Suppressor macrophage treated with lipopolysaccharide for 4 hours (primary cell): ENCODE results near the gene HARS1.
"Not testable (repeated sequence)": the region's sequence is repeated elsewhere in the genome, so short reads cannot be mapped to it uniquely, and the experiment has no call there.

ENCODE experiments used
- DNase-seq: peaks from one replicate; pipeline ENCODE4 v3.0.0-alpha.2; 2020

The HARS1 gene

GRCh38 chr5:140674629-140675028 is 16.5 kb downstream of the HARS1 start:
- DNase-seq = no peak

- no peak for DNase-seq
Measured at GRCh38 chr5:140674211-140674610, 17.0 kb downstream of the HARS1 start.

- no peak for DNase-seq
Measured at GRCh38 chr5:140673187-140673976, 17.8 kb downstream of the HARS1 start, which contains the start of gene DND1. TSS of gene DND1 (minus strand) at chr5:140673576. CDS start at chr5:140673542, 34 bp downstream.

GRCh38 chr5:140672455-140673186 is 18.5 kb downstream of the HARS1 start:
- peak; percentile 25 for DNase-seq

GRCh38 chr5:140671472-140672125 is 19.6 kb downstream of the HARS1 start:
- DNase-seq = no peak

GRCh38 chr5:140671035-140671434 is 20.1 kb downstream of the HARS1 start:
- DNase-seq = not testable (repeated sequence)

- DNase-seq = peak; percentile 97
Measured at GRCh38 chr5:140664359-140665119, 26.6 kb downstream of the HARS1 start, which contains the start of gene WDR55. TSS of gene WDR55 (plus strand) at chr5:140664904. CDS start at chr5:140664913, 9 bp downstream.

GRCh38 chr5:140664030-140664358 is 27.2 kb downstream of the HARS1 start:
- DNase-seq = no peak

GRCh38 chr5:140660371-140660770 is 30.8 kb downstream of the HARS1 start:
- not testable (repeated sequence) for DNase-seq

GRCh38 chr5:140658870-140659269 is 32.3 kb downstream of the HARS1 start:
- DNase-seq = no peak

GRCh38 chr5:140647042-140647419 is 44.1 kb downstream of the HARS1 start:
- DNase-seq = no peak

- DNase-seq = no peak
Measured at GRCh38 chr5:140642718-140643117, 48.5 kb downstream of the HARS1 start.

- DNase-seq = no peak
Measured at GRCh38 chr5:140641716-140642115, 49.5 kb downstream of the HARS1 start.

- DNase-seq = peak; percentile 99
Measured at GRCh38 chr5:140639148-140639981, 51.8 kb downstream of the HARS1 start, which contains the start of gene TMCO6. TSS of gene TMCO6 (plus strand) at chr5:140639451. CDS start at chr5:140639528, 77 bp downstream.

GRCh38 chr5:140638898-140639147 is 52.3 kb downstream of the HARS1 start:
- not testable (repeated sequence) for DNase-seq

- DNase-seq = peak; percentile 35
Measured at GRCh38 chr5:140637371-140638100, 53.6 kb downstream of the HARS1 start.

GRCh38 chr5:140635291-140636257 is 55.6 kb downstream of the HARS1 start:
- no peak for DNase-seq

- no peak for DNase-seq
Measured at GRCh38 chr5:140634103-140634502, 57.1 kb downstream of the HARS1 start.

GRCh38 chr5:140633501-140633900 is 57.7 kb downstream of the HARS1 start:
- peak; percentile 73 for DNase-seq

GRCh38 chr5:140633021-140633471 is 58.1 kb downstream of the HARS1 start, which contains the start of gene CD14:
TSS of gene CD14 (minus strand) at chr5:140633175. CDS start at chr5:140633071, 104 bp downstream.
- DNase-seq = peak; percentile 91
